RWPE1 (cell line): ENCODE data around the gene FOXJ3.

Experiments used
- CTCF ChIA-PET: fragments of 350-600 bp; sonication (Branson Sonifier 250); formaldehyde crosslinking; extraction: SDS; loops from one replicate; lab custom pipeline; 2021; lab: Yijun Ruan, JAX
- POLR2A ChIA-PET: fragments of 400-600 bp; formaldehyde crosslinking; extraction: SDS; loops from one replicate; lab custom pipeline; 2020; ENCODE audit warnings: antibody characterized with exemption; ENCODE audit not compliant: low non-redundant PET; lab: Yijun Ruan, JAX
- DNase-seq: peaks from one replicate; pipeline ENCODE4 v3.0.0; 2012; ENCODE audit warnings: low spot score
- H3K27ac ChIP-seq: fragments of 450-650 bp; 2 replicates; pipeline ENCODE4 v1.5.1; 2017
- TF ChIP-seq, protein P1 (sequence below): fragments of 450-650 bp; conservative IDR thresholded peaks from 2 replicates; pipeline ENCODE4 v1.5.1; 2017; ENCODE audit warnings: low read depth, mild to moderate bottlenecking

The FOXJ3 gene

GRCh38 chr1:42206164-42206563 is 128.9 kb downstream of the FOXJ3 start:
- H3K27ac ChIP-seq, result no peak overlapping the region
- POLR2A ChIA-PET, result no interaction called here
- CTCF ChIA-PET, result interaction anchor here (0.6 kb wide), 1 partner anchor 1891 kb away, joined by 4 read pairs; no protein-coding TSS in a partner anchor
- TF ChIP-seq, protein P1, sequence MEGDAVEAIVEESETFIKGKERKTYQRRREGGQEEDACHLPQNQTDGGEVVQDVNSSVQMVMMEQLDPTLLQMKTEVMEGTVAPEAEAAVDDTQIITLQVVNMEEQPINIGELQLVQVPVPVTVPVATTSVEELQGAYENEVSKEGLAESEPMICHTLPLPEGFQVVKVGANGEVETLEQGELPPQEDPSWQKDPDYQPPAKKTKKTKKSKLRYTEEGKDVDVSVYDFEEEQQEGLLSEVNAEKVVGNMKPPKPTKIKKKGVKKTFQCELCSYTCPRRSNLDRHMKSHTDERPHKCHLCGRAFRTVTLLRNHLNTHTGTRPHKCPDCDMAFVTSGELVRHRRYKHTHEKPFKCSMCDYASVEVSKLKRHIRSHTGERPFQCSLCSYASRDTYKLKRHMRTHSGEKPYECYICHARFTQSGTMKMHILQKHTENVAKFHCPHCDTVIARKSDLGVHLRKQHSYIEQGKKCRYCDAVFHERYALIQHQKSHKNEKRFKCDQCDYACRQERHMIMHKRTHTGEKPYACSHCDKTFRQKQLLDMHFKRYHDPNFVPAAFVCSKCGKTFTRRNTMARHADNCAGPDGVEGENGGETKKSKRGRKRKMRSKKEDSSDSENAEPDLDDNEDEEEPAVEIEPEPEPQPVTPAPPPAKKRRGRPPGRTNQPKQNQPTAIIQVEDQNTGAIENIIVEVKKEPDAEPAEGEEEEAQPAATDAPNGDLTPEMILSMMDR, result no peak
- peak; percentile 50 for DNase-seq

- ChIA-PET CTCF (interaction anchor here (0.6 to 0.7 kb wide), 4 partner anchors 22 to 547 kb away, joined by 3 to 4 read pairs (median 3); no protein-coding TSS in a partner anchor), POLR2A (no interaction called here)
Observed at GRCh38 chr1:42201986-42202385, 133.0 kb downstream of the FOXJ3 start.

GRCh38 chr1:42198251-42198650 is 136.8 kb downstream of the FOXJ3 start:
- DNase-seq, result no peak
- CTCF ChIA-PET, result no interaction called here
- TF ChIP-seq, protein P1, result no peak
- H3K27ac ChIP-seq, result no peak overlapping the region
- POLR2A ChIA-PET, result no interaction called here

More at GRCh38 chr1:42201986-42202385, 133.0 kb downstream of the FOXJ3 start:
- DNase-seq, result no peak
- TF ChIP-seq, protein P1, result no peak
- H3K27ac ChIP-seq, result no peak overlapping the region

- CTCF ChIA-PET, result interaction anchor here (0.5 to 1.8 kb wide), 3 partner anchors 23 to 138 kb away, joined by 3 to 6 read pairs (median 3); no protein-coding TSS in a partner anchor
- TF ChIP-seq, protein P1, result no peak
- H3K27ac ChIP-seq, result no peak overlapping the region
- DNase-seq, result no peak
- POLR2A ChIA-PET, result no interaction called here
Observed at GRCh38 chr1:42195841-42196240, 139.2 kb downstream of the FOXJ3 start.

DNA sequence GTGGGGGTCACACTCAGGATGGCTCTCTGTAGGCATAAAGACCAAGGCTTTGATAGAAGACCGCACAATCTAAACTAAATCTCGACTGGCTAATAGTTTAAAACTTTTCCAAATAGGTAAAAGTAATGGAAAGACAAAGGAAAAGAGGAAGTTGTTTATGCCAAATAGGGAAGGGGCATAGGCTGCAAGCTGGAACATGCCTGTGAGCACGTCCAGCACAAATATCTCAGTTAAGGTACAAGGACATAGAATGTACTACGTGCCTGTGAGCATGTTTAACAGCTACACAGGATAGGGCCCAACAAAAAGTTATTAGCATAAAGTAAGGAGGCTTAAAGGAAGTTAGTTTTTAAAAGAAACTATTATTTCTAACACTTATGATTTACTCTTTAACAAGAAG is 142.9 kb downstream of the FOXJ3 start:
- POLR2A ChIA-PET, result no interaction called here

GRCh38 chr1:42191319-42191718 is 143.7 kb downstream of the FOXJ3 start:
- CTCF ChIA-PET, result no interaction called here
- TF ChIP-seq, protein P1, result no peak
- no peak overlapping the region for H3K27ac ChIP-seq
- DNase-seq, result no peak
- POLR2A ChIA-PET, result no interaction called here

More for the DNA sequence above, 142.9 kb downstream of the FOXJ3 start:
- CTCF ChIA-PET, result interaction anchor here (0.6 to 0.9 kb wide), 2 partner anchors 112 to 990 kb away, joined by 3 read pairs; no protein-coding TSS in a partner anchor
- TF ChIP-seq, protein P1, result no peak
- no peak for DNase-seq
- no peak overlapping the region for H3K27ac ChIP-seq
